Renal cortical epithelial cell (primary cell): ENCODE measurements around the gene ZFHX2. TPM values are rescaled to one million over a fixed set of nuclear protein-coding genes. Genes with fewer than 3 reads are reported as not detected.

ENCODE experiments used
- DNase-seq: peaks from one replicate; pipeline ENCODE4 v3.0.0-alpha.2; 2011; ENCODE audit warnings: low read depth
- total RNA-seq: library from RNA; depleted of rRNA; stranded (reverse); fragments of >200 nt; gene quantifications from 2 replicates; pipeline ENCODE4 v1.2.3, GENCODE V29; 2014

ZFHX2 gene
- total RNA-seq, 1 donor from 2014 or later, result 1.8 TPM

DNA sequence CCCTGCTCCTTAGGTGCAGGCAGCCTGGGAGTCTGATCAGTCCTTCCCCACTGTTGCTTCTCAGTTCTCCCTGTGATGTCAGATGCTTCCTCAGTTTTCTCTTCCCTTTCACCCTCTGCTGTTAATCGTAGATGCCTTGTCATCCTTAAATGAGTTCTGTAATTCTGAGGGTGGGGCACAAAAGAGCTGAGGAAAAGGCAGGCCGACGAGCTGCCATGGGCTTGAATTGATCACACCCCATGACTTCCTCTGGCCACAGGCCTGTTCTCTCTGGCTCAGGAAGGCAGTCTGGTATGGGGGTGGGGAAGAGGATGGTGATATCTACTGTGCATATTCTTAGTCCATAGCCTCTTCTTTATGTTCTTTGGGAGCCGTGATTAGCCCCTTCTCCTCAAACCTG is 21.3 kb upstream of the ZFHX2 start:
- DNase-seq, result no peak

- no peak for DNase-seq
Observed at GRCh38 chr14:23572524-23572828, 20.9 kb upstream of the ZFHX2 start.

GRCh38 chr14:23571701-23572523 is 20.3 kb upstream of the ZFHX2 start:
- DNase-seq, result no peak

DNA sequence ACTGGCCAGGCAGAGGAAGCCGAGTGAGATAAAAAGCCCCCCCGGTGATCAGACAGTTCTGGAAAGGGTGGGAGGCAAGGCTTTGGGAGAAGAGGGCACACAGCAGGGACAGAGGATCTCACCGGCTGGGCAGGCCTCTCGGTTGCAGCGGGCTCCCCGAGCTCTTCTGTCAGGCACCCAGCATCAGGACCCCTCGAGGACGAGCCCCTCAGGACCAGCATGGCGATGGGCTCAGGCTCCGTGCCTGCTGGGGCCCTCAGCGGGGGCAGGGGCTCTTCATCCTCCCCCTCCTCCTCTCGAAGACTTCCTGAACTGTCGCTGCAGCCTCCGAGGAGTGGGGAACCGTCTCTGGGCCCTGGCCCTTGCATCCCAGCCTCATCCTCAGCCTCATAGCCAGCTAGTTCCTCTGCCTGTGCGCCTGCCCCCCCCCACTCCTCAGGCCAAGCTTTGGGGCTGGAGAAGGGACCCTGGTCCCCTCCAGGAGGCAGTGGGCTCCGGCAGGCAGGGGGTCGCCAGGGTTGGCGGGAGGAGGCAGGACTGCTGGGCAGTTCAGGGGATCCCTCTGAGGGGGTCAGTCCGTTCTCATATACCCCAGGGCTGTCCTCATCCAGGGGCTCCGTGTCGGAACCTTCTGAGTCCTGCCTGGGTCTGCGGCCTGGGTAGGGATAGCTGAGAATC is 19.4 kb upstream of the ZFHX2 start:
- DNase-seq, result no peak

- DNase-seq, result no peak
Observed at GRCh38 chr14:23569443-23570151, 18.0 kb upstream of the ZFHX2 start.

- DNase-seq, result no peak
Observed at GRCh38 chr14:23568600-23569331, 17.2 kb upstream of the ZFHX2 start.

DNA sequence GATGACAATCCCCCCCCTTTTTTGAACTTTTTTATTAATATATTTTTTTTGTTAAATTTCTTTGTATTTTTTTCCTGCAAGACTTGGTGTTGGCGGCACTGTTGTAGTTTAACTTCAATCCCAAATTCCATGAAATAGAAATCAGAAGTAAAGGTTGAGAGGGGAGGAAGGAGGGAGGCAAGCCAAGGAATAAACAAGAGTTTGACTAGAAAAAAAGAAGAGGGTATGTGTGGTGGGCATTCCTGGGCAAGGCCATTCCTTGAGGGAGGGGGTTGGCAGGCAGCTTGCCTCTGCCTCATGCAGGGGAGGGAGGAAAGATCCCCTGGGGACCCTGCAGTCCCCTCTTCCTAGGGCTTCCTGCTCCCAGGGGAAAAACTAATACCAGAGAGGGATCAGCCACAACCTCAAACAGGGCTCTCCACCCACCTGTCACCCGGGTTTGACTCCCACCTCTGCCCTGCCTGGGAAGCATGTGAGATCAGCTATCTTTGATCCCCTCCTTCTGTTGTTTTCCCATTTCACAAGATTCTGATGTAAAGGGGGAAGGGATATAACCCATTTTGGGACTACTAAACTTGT is 16.5 kb upstream of the ZFHX2 start:
- DNase-seq, result no peak

- DNase-seq, result peak; percentile 65
Observed at GRCh38 chr14:23567186-23568020, 15.8 kb upstream of the ZFHX2 start, which contains the start of gene AP1G2. Gene AP1G2 (minus strand): TSS chr14:23567791. CDS start chr14:23567314, 477 bp downstream.

DNA sequence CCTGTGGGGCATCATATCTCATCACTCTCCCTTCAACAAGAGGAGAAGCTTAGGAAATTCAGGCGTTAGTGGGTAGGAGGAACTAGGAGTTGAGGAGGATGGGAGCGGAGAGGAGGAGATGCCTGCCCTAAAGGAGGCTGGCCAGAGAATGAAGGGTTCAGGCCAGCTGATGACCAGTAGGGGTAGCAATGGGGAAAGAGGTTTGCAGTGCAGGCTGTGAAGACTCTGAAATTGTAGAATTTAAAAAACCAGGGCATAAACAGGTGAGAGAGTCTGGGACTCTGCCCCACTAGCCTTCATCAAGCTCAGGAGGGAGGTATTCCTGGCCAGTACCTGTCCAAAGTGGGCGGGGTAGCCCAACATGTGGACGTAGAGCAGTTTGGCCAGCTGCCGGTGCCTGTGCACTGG is 15.2 kb upstream of the ZFHX2 start:
- no peak for DNase-seq

DNA sequence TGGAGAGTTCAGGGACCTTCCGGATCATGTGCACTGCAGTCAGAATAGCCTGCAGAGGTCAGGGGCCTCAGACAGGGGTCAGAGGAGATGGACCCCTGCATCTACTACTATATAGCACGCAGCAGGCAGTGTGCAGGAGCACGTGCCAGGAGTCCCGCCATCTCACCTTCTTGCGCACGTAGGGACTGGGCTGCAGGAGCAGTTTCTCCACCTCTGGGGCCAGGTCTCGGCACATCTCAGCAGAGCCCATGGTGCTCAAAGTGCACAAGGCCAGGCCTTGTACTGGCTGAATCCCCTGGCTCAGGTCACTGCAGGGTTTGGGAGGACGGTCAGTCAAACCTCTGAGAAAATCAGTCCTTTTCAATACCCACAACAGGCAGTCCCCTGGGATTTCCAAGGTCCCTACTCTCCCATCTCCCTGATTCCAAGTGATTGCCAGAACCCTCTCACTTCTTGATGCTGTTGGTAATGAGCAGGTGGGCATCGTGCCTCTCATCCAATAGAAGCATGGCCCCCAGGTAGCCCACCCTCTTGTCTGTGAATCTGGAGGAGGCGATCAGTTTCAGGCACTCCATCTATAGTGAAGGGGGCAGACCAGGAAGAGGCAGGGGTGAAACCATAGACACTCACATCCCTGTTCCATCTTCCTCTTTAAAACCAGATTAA is 14.7 kb upstream of the ZFHX2 start:
- no peak for DNase-seq

- no peak for DNase-seq
Observed at GRCh38 chr14:23565626-23566025, 14.1 kb upstream of the ZFHX2 start.

DNA sequence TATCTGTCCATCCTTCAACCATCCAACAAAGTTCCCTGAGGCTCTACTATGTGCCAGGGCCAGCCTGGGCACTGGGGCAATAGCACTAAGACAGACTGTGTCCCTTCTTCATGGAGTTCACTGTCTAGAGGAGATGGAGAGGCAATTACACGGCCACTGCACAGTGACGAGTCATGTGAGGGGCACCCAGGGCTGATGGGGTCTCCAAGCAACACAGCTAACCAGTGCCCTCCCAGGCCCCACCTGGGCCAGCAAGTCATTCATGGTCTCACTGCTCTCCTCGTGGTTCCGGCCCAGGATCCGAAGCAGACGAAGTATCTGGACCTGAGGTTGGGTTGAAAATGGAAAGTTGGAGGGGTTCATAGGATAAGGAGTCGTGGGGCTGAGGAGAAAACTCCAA is 13.3 kb upstream of the ZFHX2 start:
- DNase-seq, result no peak

DNA sequence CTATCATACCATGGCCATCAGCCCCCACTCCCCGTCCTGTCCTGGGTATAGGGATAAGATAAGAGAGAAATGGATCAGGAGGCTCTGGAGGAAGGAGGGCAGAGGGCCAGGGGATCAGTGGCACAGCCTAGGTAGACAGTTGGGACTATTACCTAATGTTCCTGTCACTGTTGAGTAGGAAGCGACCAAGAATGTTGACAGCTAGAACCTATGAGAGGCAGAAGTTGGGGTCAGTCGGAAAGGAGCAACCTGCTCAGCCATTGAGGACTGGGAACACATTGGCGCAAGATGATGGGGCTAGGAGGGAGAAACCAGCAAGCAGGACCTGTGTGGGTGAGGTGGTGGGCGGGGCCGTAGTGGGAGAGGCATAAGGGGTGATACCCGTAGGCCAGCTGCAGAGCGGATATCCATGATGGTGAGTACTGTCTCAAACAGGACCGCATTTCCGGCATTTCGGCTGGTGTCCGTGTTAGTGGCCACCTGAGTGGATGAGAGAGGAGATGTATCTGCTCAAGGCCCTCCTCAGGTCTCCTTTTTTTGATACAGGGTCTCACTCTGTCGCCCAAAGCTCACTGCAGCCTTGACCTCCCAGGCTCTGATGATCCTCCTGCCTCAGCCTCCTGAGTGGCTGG is 12.7 kb upstream of the ZFHX2 start:
- DNase-seq, result no peak

- DNase-seq, result no peak
Observed at GRCh38 chr14:23563473-23564180, 12.1 kb upstream of the ZFHX2 start.

DNA sequence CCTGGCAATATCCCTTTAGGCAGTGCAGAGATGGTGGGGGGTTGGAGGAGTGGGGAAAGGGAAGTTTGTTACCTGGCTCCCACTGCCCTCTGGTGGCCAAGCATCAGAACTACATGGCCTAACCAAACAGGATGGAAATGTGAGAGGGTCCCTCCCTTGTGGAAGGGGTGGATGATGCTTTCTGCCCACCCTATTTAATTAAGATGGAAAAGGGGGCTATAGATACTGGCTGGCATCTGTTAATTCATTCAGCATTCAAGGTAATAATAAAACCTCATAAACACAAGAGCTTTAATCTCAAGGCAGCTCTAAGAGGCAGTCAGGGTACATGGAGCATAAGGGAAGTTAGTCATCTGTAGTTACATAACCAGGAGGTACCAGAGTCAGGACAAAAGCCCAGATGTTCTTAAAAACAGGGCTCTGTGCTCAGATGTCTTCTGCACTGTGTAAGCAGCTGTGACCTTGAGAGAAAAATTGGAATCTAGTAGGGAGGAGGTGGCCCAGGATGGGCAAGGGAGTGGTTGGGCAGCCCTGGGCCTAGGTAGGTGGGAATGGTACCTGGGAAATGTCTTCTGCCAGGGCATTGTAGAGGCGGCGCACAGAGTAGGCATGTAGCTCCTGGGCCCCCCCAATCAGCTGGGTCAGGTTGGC is 11.4 kb upstream of the ZFHX2 start:
- DNase-seq, result peak; percentile 27

GRCh38 chr14:23561873-23562821 is 10.6 kb upstream of the ZFHX2 start:
- no peak for DNase-seq

- no peak for DNase-seq
Observed at GRCh38 chr14:23561259-23561658, 9.7 kb upstream of the ZFHX2 start.
